ENCODE results near the gene TRIM32. TPM values are rescaled to one million over a fixed set of nuclear protein-coding genes. Genes with fewer than 3 reads are reported as not detected.

Gene TRIM32
- total RNA-seq, 1 donor from 2014 or later = 33.7 TPM

- Histone ChIP-seq H3K9ac (ENCODE audit: low read length) (no peak overlapping the region), H4K20me1 (ENCODE audit: insufficient read depth, low read length) (no peaks in the 10 kb centered on the region), H3K9me3 (ENCODE audit: insufficient read depth, low read depth, low read length) (no peaks in the 10 kb centered on the region), H3K4me3 (ENCODE audit: insufficient read depth, low read depth, low read length) (no peak overlapping the region), H3K36me3 (ENCODE audit: insufficient read depth, low read length) (no peaks in the 10 kb centered on the region), H3K4me2 (ENCODE audit: low read length) (no peak overlapping the region), H3K79me2 (ENCODE audit: insufficient read depth, low read length) (no peaks in the 10 kb centered on the region), H3K27ac (ENCODE audit: low read depth, low read length) (no peak overlapping the region), H3K27me3 (ENCODE audit: insufficient read depth, low read length) (no peaks in the 10 kb centered on the region), H3K4me1 (ENCODE audit: insufficient read depth, low read length) (no peaks in the 10 kb centered on the region), H2AFZ (ENCODE audit: low read depth, low read length) (no peak overlapping the region)
- TF ChIP-seq CTCF (IDR thresholded peaks at IDR 0.05; ENCODE audit: insufficient read depth, low read depth, low read length) (no peak), EZH2 (IDR thresholded peaks at IDR 0.05; ENCODE audit: insufficient read depth, low read length) (no peak)
- Mint-ChIP-seq H3K9me3 (ENCODE audit: unreplicated experiment) (peaks cover 2% of the 10 kb centered on the region), H3K4me3 (ENCODE audit: unreplicated experiment) (no peak overlapping the region), H3K27me3 (ENCODE audit: low read depth, unreplicated experiment) (peaks cover 2% of the 10 kb centered on the region), H3K27ac (ENCODE audit: unreplicated experiment) (no peak overlapping the region), H3K4me1 (ENCODE audit: low read depth, unreplicated experiment) (no peaks in the 10 kb centered on the region), H3K36me3 (ENCODE audit: low read depth, unreplicated experiment) (no peaks in the 10 kb centered on the region)
- DNase-seq (ENCODE audit: low read depth) (no peak), FAIRE-seq (no peak)
Measured at GRCh38 chr9:116749772-116750171, 62.7 kb downstream of the TRIM32 start.

GRCh38 chr9:116750510-116750909 is 63.4 kb downstream of the TRIM32 start:
- DNase-seq (ENCODE audit: low read depth) = no peak
- H2AFZ ChIP-seq (ENCODE audit: low read depth, low read length) = no peak overlapping the region
- no peaks in the 10 kb centered on the region for H3K9me3 ChIP-seq (ENCODE audit: insufficient read depth, low read depth, low read length)
- no peak overlapping the region for H3K4me2 ChIP-seq (ENCODE audit: low read length)
- H3K4me3 Mint-ChIP-seq (ENCODE audit: unreplicated experiment) = no peak overlapping the region
- H3K4me3 ChIP-seq (ENCODE audit: insufficient read depth, low read depth, low read length) = no peak overlapping the region
- no peak overlapping the region for H3K27ac Mint-ChIP-seq (ENCODE audit: unreplicated experiment)
- H4K20me1 ChIP-seq (ENCODE audit: insufficient read depth, low read length) = no peaks in the 10 kb centered on the region
- no peaks in the 10 kb centered on the region for H3K36me3 ChIP-seq (ENCODE audit: insufficient read depth, low read length)
- no peak overlapping the region for H3K9ac ChIP-seq (ENCODE audit: low read length)
- peaks cover under 1% of the 10 kb centered on the region for H3K27me3 Mint-ChIP-seq (ENCODE audit: low read depth, unreplicated experiment)
- no peak for FAIRE-seq
- H3K9me3 Mint-ChIP-seq (ENCODE audit: unreplicated experiment) = peaks cover 6% of the 10 kb centered on the region
- TF ChIP-seq EZH2 (IDR thresholded peaks at IDR 0.05; ENCODE audit: insufficient read depth, low read length) (no peak), CTCF (IDR thresholded peaks at IDR 0.05; ENCODE audit: insufficient read depth, low read depth, low read length) (no peak)
- no peaks in the 10 kb centered on the region for H3K27me3 ChIP-seq (ENCODE audit: insufficient read depth, low read length)
- no peaks in the 10 kb centered on the region for H3K36me3 Mint-ChIP-seq (ENCODE audit: low read depth, unreplicated experiment)
- H3K27ac ChIP-seq (ENCODE audit: low read depth, low read length) = no peak overlapping the region
- H3K4me1 ChIP-seq (ENCODE audit: insufficient read depth, low read length) = no peaks in the 10 kb centered on the region
- H3K79me2 ChIP-seq (ENCODE audit: insufficient read depth, low read length) = no peaks in the 10 kb centered on the region
- H3K4me1 Mint-ChIP-seq (ENCODE audit: low read depth, unreplicated experiment) = no peaks in the 10 kb centered on the region

Data from astrocyte (in vitro differentiated cells and primary cell).